Neural progenitor cell (in vitro differentiated cells): ENCODE measurements around the gene PCGF6.

Experiments
- CTCF ChIP-seq: fragments of 200-600 bp; sonication (generic); IDR thresholded peaks from 2 replicates; pipeline ENCODE4 v1.5.1; 2017; ENCODE audit warnings: antibody characterized with exemption, mild to moderate bottlenecking
- EZH2phosphoT487 ChIP-seq: fragments of 200-600 bp; sonication (generic); IDR thresholded peaks from 2 replicates; pipeline ENCODE4 v1.6.1; 2017; ENCODE audit warnings: antibody characterized with exemption

GRCh38 chr10:103257812-103258211 is 93.1 kb downstream of the PCGF6 start:
- TF ChIP-seq EZH2phosphoT487 = no peak
- TF ChIP-seq CTCF = no peak
